ENCODE data around the gene ARL5B.

GRCh38 chr10:18718991-18719390 is 59.8 kb downstream of the ARL5B start:
- TF ChIP-seq ZNF548 (tag by site-specific recombination; IDR thresholded peaks at IDR 0.05) = no peak
- no peak for TF ChIP-seq SP3 (tag by site-specific recombination; IDR thresholded peaks at IDR 0.05)
- no peak for TF ChIP-seq ZBTB20 (tag by site-specific recombination; IDR thresholded peaks at IDR 0.05)
- TF ChIP-seq CTCF (tag by site-specific recombination; IDR thresholded peaks at IDR 0.05) = no peak
- no peak for TF ChIP-seq ZBTB8A (tag by site-specific recombination; IDR thresholded peaks at IDR 0.05)
- TF ChIP-seq TCF7L2 (IDR thresholded peaks at IDR 0.05; ENCODE audit: borderline replicate concordance, low read depth, low read length) = no peak
- no peak for TF ChIP-seq ZNF214 (tag by site-specific recombination; IDR thresholded peaks at IDR 0.05; ENCODE audit: borderline replicate concordance)
- no peak for TF ChIP-seq MEIS1 (CRISPR knock-in tag; IDR thresholded peaks at IDR 0.05; ENCODE audit: borderline replicate concordance)
- TF ChIP-seq ZNF404 (tag by site-specific recombination; IDR thresholded peaks at IDR 0.05) = no peak
- TF ChIP-seq ZXDB (tag by site-specific recombination; IDR thresholded peaks at IDR 0.05) = no peak
- TF ChIP-seq ZNF302 (tag by site-specific recombination; IDR thresholded peaks at IDR 0.05; ENCODE audit: low read depth) = no peak
- TF ChIP-seq ZNF280D (tag by site-specific recombination; IDR thresholded peaks at IDR 0.05) = no peak
- TF ChIP-seq BCL11A (tag by site-specific recombination; IDR thresholded peaks at IDR 0.05; ENCODE audit: low read depth) = no peak

Measured in HEK293 (cell line).